C4-2B (cell line): Measurements from ENCODE around the gene MEIS1.

Experiments
- ZFX ChIP-seq: fragments of 450-650 bp; IDR thresholded peaks from 2 replicates; pipeline ENCODE4 v1.6.1; 2017
- TF ChIP-seq, protein P1 (sequence below): fragments of 450-650 bp; conservative IDR thresholded peaks from 2 replicates; pipeline ENCODE4 v1.5.1; 2017; ENCODE audit warnings: mild to moderate bottlenecking

DNA sequence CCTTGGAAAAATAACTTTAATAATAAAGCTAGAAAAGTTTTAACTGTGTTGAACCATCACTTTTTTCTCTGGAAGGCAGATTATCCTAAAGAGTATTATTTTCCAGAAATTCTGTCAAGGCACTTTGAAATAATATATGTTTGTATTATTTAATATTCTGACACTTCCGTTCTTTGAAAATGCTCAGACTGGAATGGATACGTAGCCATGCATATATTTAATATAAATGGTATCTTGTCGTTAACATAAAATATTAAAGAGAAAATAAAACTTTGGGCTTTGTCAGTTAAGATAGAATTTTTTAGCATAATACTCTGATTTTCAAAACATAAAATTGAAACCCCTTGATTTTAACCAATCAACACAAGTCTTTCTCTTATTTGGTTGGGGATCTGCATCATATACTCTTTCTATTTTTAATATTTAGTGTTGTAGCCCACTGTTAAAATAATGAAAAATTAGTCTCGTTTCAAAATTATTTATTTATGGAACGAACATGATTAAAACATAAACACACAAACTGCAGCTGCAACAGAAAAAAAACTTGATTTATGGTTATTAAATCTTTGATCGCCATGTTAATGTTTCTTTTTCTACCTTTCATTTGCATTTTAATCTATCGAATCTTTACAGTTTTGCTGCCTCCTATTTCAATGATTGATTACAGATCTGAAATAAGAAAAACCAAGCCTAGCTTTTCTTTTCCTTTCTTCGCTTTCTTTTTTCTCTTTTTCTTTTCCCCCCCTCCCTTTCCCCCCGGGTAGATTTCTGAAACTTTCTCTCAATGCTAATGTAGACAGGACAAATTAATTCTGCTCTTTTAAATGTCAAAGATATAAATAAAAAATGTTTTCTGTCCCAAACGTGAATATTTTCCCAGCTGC, 145.5 kb downstream of the MEIS1 start:
- TF ChIP-seq, protein P1, sequence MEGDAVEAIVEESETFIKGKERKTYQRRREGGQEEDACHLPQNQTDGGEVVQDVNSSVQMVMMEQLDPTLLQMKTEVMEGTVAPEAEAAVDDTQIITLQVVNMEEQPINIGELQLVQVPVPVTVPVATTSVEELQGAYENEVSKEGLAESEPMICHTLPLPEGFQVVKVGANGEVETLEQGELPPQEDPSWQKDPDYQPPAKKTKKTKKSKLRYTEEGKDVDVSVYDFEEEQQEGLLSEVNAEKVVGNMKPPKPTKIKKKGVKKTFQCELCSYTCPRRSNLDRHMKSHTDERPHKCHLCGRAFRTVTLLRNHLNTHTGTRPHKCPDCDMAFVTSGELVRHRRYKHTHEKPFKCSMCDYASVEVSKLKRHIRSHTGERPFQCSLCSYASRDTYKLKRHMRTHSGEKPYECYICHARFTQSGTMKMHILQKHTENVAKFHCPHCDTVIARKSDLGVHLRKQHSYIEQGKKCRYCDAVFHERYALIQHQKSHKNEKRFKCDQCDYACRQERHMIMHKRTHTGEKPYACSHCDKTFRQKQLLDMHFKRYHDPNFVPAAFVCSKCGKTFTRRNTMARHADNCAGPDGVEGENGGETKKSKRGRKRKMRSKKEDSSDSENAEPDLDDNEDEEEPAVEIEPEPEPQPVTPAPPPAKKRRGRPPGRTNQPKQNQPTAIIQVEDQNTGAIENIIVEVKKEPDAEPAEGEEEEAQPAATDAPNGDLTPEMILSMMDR, result no peak
- no peak for TF ChIP-seq ZFX
